ENCODE results near the gene GRAMD2A.

The GRAMD2A gene

DNA sequence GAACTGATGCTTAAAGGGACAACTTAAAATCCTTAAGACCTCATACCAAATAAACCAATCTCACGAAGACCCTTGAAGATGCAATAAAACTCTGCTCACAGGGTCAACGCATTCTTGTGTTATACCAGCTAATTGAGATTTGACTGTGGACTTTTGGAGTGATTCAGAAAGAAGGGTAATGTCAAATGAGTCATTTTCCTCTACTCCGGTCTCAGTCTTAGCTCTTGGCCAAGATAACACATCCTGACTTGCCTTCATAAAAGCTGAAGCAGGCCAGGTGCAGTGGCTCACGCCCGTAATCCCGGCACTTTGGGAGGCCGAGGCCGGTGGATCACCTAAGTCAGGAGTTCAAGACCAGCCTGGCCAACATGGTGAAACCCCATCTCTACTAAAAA is 29.6 kb upstream of the GRAMD2A start (continued):
- TF ChIP-seq, protein P1, sequence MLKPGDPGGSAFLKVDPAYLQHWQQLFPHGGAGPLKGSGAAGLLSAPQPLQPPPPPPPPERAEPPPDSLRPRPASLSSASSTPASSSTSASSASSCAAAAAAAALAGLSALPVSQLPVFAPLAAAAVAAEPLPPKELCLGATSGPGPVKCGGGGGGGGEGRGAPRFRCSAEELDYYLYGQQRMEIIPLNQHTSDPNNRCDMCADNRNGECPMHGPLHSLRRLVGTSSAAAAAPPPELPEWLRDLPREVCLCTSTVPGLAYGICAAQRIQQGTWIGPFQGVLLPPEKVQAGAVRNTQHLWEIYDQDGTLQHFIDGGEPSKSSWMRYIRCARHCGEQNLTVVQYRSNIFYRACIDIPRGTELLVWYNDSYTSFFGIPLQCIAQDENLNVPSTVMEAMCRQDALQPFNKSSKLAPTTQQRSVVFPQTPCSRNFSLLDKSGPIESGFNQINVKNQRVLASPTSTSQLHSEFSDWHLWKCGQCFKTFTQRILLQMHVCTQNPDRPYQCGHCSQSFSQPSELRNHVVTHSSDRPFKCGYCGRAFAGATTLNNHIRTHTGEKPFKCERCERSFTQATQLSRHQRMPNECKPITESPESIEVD (tag by site-specific recombination; IDR thresholded peaks at IDR 0.05) = peak; percentile 68; the same call in 1 of the 2 replicates
- TF ChIP-seq KLF8 (tag by site-specific recombination; IDR thresholded peaks at IDR 0.05) (peak; percentile 30; the same call in 1 of the 2 replicates), ZNF10 (tag by site-specific recombination; IDR thresholded peaks at IDR 0.05) (peak; percentile 6; the same call in 1 of the 2 replicates), ZNF175 (tag by site-specific recombination; IDR thresholded peaks at IDR 0.05) (no peak), ZBTB7A (tag by site-specific recombination; IDR thresholded peaks at IDR 0.05; ENCODE audit: low read depth) (peak; percentile 24; the same call in 1 of the 2 replicates), ZNF610 (tag by site-specific recombination; IDR thresholded peaks at IDR 0.05; ENCODE audit: borderline replicate concordance) (no peak), ZNF362 (tag by site-specific recombination; IDR thresholded peaks at IDR 0.05) (no peak), ZNF184 (tag by site-specific recombination; IDR thresholded peaks at IDR 0.05) (peak; percentile 47; the same call in 1 of the 2 replicates), YY1 (tag by site-specific recombination; IDR thresholded peaks at IDR 0.05) (no peak), ZNF366 (tag by site-specific recombination; conservative IDR thresholded peaks at IDR 0.05) (peak; percentile 74), SALL2 (tag by site-specific recombination; IDR thresholded peaks at IDR 0.05; ENCODE audit: borderline replicate concordance) (no peak), ZFP69B (tag by site-specific recombination; IDR thresholded peaks at IDR 0.05) (peak; percentile 26; the same call in 1 of the 2 replicates), SP7 (tag by site-specific recombination; IDR thresholded peaks at IDR 0.05) (peak; percentile 86), ZXDB (tag by site-specific recombination; IDR thresholded peaks at IDR 0.05) (peak; percentile 38; the same call in 1 of the 2 replicates), BCL11A (tag by site-specific recombination; IDR thresholded peaks at IDR 0.05; ENCODE audit: low read depth) (peak; percentile 31; the same call in 1 of the 2 replicates), TRIM28 (IDR thresholded peaks at IDR 0.05; ENCODE audit: borderline replicate concordance, low read length) (peak; percentile 54; the same call in 1 of the 2 replicates), FEZF1 (tag by site-specific recombination; IDR thresholded peaks at IDR 0.05) (peak; percentile 6; the same call in 1 of the 2 replicates), ZNF146 (tag by site-specific recombination; IDR thresholded peaks at IDR 0.05) (0 out of 2 replicates have a peak, but pooled peaks have one; percentile 12), BCL11B (tag by site-specific recombination; IDR thresholded peaks at IDR 0.05; ENCODE audit: low read depth) (no peak), KLF10 (tag by site-specific recombination; IDR thresholded peaks at IDR 0.05) (0 out of 2 replicates have a peak, but pooled peaks have one; percentile 9), ZNF664 (tag by site-specific recombination; IDR thresholded peaks at IDR 0.05) (peak; percentile 35; the same call in 1 of the 2 replicates), ZBTB44 (tag by site-specific recombination; IDR thresholded peaks at IDR 0.05) (peak; percentile 7; the same call in 1 of the 2 replicates), ZNF24 (tag by site-specific recombination; IDR thresholded peaks at IDR 0.05) (no peak), ZNF433 (tag by site-specific recombination; IDR thresholded peaks at IDR 0.05; ENCODE audit: low read depth) (no peak)
- TF ChIP-seq, protein P2, sequence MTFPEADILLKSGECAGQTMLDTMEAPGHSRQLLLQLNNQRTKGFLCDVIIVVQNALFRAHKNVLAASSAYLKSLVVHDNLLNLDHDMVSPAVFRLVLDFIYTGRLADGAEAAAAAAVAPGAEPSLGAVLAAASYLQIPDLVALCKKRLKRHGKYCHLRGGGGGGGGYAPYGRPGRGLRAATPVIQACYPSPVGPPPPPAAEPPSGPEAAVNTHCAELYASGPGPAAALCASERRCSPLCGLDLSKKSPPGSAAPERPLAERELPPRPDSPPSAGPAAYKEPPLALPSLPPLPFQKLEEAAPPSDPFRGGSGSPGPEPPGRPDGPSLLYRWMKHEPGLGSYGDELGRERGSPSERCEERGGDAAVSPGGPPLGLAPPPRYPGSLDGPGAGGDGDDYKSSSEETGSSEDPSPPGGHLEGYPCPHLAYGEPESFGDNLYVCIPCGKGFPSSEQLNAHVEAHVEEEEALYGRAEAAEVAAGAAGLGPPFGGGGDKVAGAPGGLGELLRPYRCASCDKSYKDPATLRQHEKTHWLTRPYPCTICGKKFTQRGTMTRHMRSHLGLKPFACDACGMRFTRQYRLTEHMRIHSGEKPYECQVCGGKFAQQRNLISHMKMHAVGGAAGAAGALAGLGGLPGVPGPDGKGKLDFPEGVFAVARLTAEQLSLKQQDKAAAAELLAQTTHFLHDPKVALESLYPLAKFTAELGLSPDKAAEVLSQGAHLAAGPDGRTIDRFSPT (tag by site-specific recombination; IDR thresholded peaks at IDR 0.05) = peak; percentile 68; the same call in 1 of the 2 replicates
- TF ChIP-seq, protein P3, sequence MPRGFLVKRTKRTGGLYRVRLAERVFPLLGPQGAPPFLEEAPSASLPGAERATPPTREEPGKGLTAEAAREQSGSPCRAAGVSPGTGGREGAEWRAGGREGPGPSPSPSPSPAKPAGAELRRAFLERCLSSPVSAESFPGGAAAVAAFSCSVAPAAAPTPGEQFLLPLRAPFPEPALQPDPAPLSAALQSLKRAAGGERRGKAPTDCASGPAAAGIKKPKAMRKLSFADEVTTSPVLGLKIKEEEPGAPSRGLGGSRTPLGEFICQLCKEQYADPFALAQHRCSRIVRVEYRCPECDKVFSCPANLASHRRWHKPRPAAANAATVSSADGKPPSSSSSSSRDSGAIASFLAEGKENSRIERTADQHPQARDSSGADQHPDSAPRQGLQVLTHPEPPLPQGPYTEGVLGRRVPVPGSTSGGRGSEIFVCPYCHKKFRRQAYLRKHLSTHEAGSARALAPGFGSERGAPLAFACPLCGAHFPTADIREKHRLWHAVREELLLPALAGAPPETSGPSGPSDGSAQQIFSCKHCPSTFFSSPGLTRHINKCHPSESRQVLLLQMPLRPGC (tag by site-specific recombination; IDR thresholded peaks at IDR 0.05) = peak; percentile 72

Measured in HEK293 (cell line).